HepG2 (cell line): ENCODE data around the gene SLC6A4. TPM values are rescaled to one million over a fixed set of nuclear protein-coding genes. Genes with fewer than 3 reads are reported as not detected.
A peak's percentile ranks its signal among the peaks of the same experiment; 100 is the strongest.

Experiments used
- BRD4 ChIP-seq: sonication (generic); formaldehyde crosslinking; IDR thresholded peaks from 2 replicates; pipeline ENCODE4 v1.4.0; 2020; ENCODE audit warnings: missing genetic modification reagents
- HNF1A ChIP-seq, 2 experiments: sonication (generic) in 1 of 2; formaldehyde crosslinking in 1 of 2; IDR thresholded peaks; 2 replicates each; pipeline versions ENCODE4 v1.4.0 to v1.6.1; 2016 to 2020; ENCODE audit warnings: borderline replicate concordance in 1 of 2, low read depth in 1 of 2, mild to moderate bottlenecking in 1 of 2, missing genetic modification reagents in 1 of 2
- HNF4A ChIP-seq: sonication (generic); formaldehyde crosslinking; IDR thresholded peaks from 2 replicates; pipeline ENCODE4 v1.4.0; 2020; ENCODE audit warnings: missing genetic modification reagents
- HNF4G ChIP-seq, 2 experiments: sonication (generic) in 1 of 2; formaldehyde crosslinking in 1 of 2; IDR thresholded peaks; 2 replicates each; pipeline versions ENCODE4 v1.4.0 to v1.6.1; 2011 to 2020; ENCODE audit warnings: borderline replicate concordance in 2 of 2, low read depth in 2 of 2, mild to moderate bottlenecking in 2 of 2, low read length in 1 of 2, missing genetic modification reagents in 1 of 2, moderate library complexity in 1 of 2
- MEIS2 ChIP-seq: sonication (generic); formaldehyde crosslinking; IDR thresholded peaks from 2 replicates; pipeline ENCODE4 v1.9.0; 2021; ENCODE audit warnings: mild to moderate bottlenecking, missing genetic modification reagents
- NCOR1 ChIP-seq: fragments of 200-600 bp; sonication (generic); IDR thresholded peaks from 2 replicates; pipeline ENCODE4 v1.7.0; 2017; ENCODE audit warnings: antibody characterized with exemption, low read length, borderline replicate concordance
- NFIC ChIP-seq: IDR thresholded peaks from 2 replicates; pipeline ENCODE4 v1.6.1; 2012; ENCODE audit warnings: mild to moderate bottlenecking, low read length, inconsistent platforms
- RAD51 ChIP-seq: fragments of 450-650 bp; IDR thresholded peaks from 2 replicates; pipeline ENCODE4 v1.6.1; 2016; ENCODE audit warnings: borderline replicate concordance
- RARA ChIP-seq: IDR thresholded peaks from 2 replicates; pipeline ENCODE4 v1.6.1; 2016; ENCODE audit warnings: missing genetic modification reagents, missing compliant biosample characterization
- ZBTB10 ChIP-seq: sonication (generic); formaldehyde crosslinking; IDR thresholded peaks from 2 replicates; pipeline ENCODE4 v1.4.0; 2020; ENCODE audit warnings: missing genetic modification reagents, borderline replicate concordance
- ZBTB3 ChIP-seq: sonication (generic); formaldehyde crosslinking; IDR thresholded peaks from 2 replicates; pipeline ENCODE4 v1.4.0; 2020; ENCODE audit warnings: low read depth, mild to moderate bottlenecking, moderate library complexity, missing genetic modification reagents, borderline replicate concordance
- ZBTB33 ChIP-seq: sonication (generic); formaldehyde crosslinking; IDR thresholded peaks from 2 replicates; pipeline ENCODE4 v1.4.0; 2020; ENCODE audit warnings: missing genetic modification reagents
- ZFAT ChIP-seq: sonication (generic); formaldehyde crosslinking; conservative IDR thresholded peaks from 2 replicates; pipeline ENCODE4 v1.8.1; 2023; ENCODE audit warnings: missing genetic modification reagents, inconsistent platforms
- ZNF138 ChIP-seq: sonication (generic); formaldehyde crosslinking; IDR thresholded peaks from 2 replicates; pipeline ENCODE4 v1.5.0; 2020; ENCODE audit warnings: mild to moderate bottlenecking, low read depth, missing genetic modification reagents
- ZNF337 ChIP-seq: sonication (generic); formaldehyde crosslinking; IDR thresholded peaks from 2 replicates; pipeline ENCODE4 v1.5.1; 2020; ENCODE audit warnings: missing genetic modification reagents, low read depth, mild to moderate bottlenecking, borderline replicate concordance
- ZNF614 ChIP-seq: IDR thresholded peaks from 2 replicates; pipeline ENCODE4 v1.6.1; 2018; ENCODE audit warnings: missing biosample characterization, missing genetic modification reagents, inconsistent platforms, borderline replicate concordance
- ZXDC ChIP-seq: sonication (generic); formaldehyde crosslinking; IDR thresholded peaks from 2 replicates; pipeline ENCODE4 v1.5.0; 2020; ENCODE audit warnings: mild to moderate bottlenecking, missing genetic modification reagents
- polyA plus RNA-seq, 8 experiments: library from polyadenylated mRNA; depleted of rRNA in 3 of 8; stranded (reverse) in 7 of 8; unstranded in 1 of 8; fragments of >200 nt; fragmentation: Illumina TruSeq in 4 of 8; extraction: Trizol in 4 of 8; gene quantifications; 2 replicates each; pipeline versions ENCODE4 v1.2.1 to v1.2.3, GENCODE V29; 2011 to 2016; ENCODE audit warnings: low read depth in 4 of 8, missing spikeins in 1 of 8, mixed read lengths in 1 of 8; ENCODE audit not compliant: insufficient read depth in 1 of 8
- total RNA-seq, 5 experiments: library from RNA; depleted of rRNA; stranded (reverse); fragments of >200 nt; fragmentation: Illumina TruSeq; extraction: Trizol; gene quantifications; 2 replicates each; pipeline ENCODE4 v1.2.3, GENCODE V29; 2016; ENCODE audit warnings: low read depth in 1 of 5

Gene SLC6A4
- total and polyA plus RNA-seq, 2 of the 13 experiments (the other 11 are each of a cell fraction or from before 2014, with no cell fraction given), result 7.6 to 20.3 TPM

- TF ChIP-seq ZBTB10 (CRISPR knock-in tag), result no peak
- TF ChIP-seq NFIC, result no peak
- TF ChIP-seq ZFAT (CRISPR knock-in tag), result no peak
- no peak for TF ChIP-seq ZNF337 (CRISPR knock-in tag)
- peak; percentile 74 for TF ChIP-seq RARA
- no peak for TF ChIP-seq ZNF138 (CRISPR knock-in tag)
- TF ChIP-seq ZBTB33 (CRISPR knock-in tag), result no peak
- 0 out of 2 replicates have a peak, but pooled peaks have one; percentile 21 for TF ChIP-seq MEIS2
- TF ChIP-seq BRD4 (CRISPR knock-in tag), result no peak
- no peak for TF ChIP-seq NCOR1
- TF ChIP-seq HNF4G (IDR thresholded peaks at IDR 0.05; ENCODE audit: borderline replicate concordance, low read depth, low read length), result 0 out of 2 replicates have a peak, but pooled peaks have one; percentile 53
- TF ChIP-seq HNF4G (CRISPR knock-in tag; IDR thresholded peaks at IDR 0.05; ENCODE audit: borderline replicate concordance, low read depth), result no peak
- TF ChIP-seq ZNF614, result no peak
- TF ChIP-seq ZBTB3 (CRISPR knock-in tag), result no peak
- TF ChIP-seq RAD51, result no peak
- TF ChIP-seq HNF1A (IDR thresholded peaks at IDR 0.05; ENCODE audit: low read depth), result no peak
- TF ChIP-seq HNF1A (CRISPR knock-in tag; IDR thresholded peaks at IDR 0.05; ENCODE audit: borderline replicate concordance), result no peak
- peak; percentile 66 for TF ChIP-seq HNF4A (CRISPR knock-in tag)
- no peak for TF ChIP-seq ZXDC (CRISPR knock-in tag)
These were observed 15.7 kb downstream of the SLC6A4 start (continued) for GRCh38 chr17:30219833-30220232.
